PC-9 (cell line): ENCODE measurements around the gene MITF. TPM values are rescaled to one million over a fixed set of nuclear protein-coding genes. Genes with fewer than 3 reads are reported as not detected.

Experiments used
- BruUV-seq: library from RNA; stranded (reverse); fragments of 400-500 nt; replicated peaks from 2 replicates; lab custom pipeline; 2021; lab: Mats Ljungman, UMichigan
- CTCF ChIA-PET: fragments of 300-600 bp; sonication (Branson Sonifier 250); formaldehyde crosslinking; loops from one replicate; lab custom pipeline; 2022; ENCODE audit warnings: antibody characterized with exemption; lab: Charles Lee
- POLR2A ChIA-PET: fragments of 300-600 bp; sonication (Branson Sonifier 250); formaldehyde crosslinking; loops from one replicate; lab custom pipeline; 2022; ENCODE audit warnings: antibody characterized with exemption; ENCODE audit not compliant: unreplicated experiment; lab: Charles Lee
- DNase-seq, 2 experiments: peaks; one replicate each; pipeline versions ENCODE4 v3.0.0 to v3.0.0-alpha.2; 2015 to 2022; ENCODE audit warnings: mixed read lengths in 1 of 2
- H2AFZ ChIP-seq: fragments of 200-600 bp; sonication (generic); 2 replicates; pipeline ENCODE4 v1.8.1; 2017; ENCODE audit warnings: antibody characterized with exemption
- H3F3A ChIP-seq: fragments of 200-600 bp; sonication (generic); 2 replicates; pipeline ENCODE4 v1.8.1; 2017; ENCODE audit warnings: antibody characterized with exemption, mild to moderate bottlenecking, low read depth; ENCODE audit not compliant: insufficient read depth
- H3K27ac ChIP-seq: fragments of 200-600 bp; sonication (generic); 2 replicates; pipeline ENCODE4 v1.6.1; 2016; ENCODE audit warnings: mixed run types
- H3K27me3 ChIP-seq: fragments of 200-600 bp; sonication (generic); 2 replicates; pipeline ENCODE4 v1.6.1; 2016; ENCODE audit warnings: low read depth, mixed run types; ENCODE audit not compliant: insufficient read depth
- H3K36me3 ChIP-seq: fragments of 200-600 bp; sonication (generic); 2 replicates; pipeline ENCODE4 v1.6.1; 2016; ENCODE audit warnings: low read depth, mixed run types
- H3K4me1 ChIP-seq: fragments of 200-600 bp; sonication (generic); replicated peaks from 2 replicates; pipeline ENCODE4 v1.6.1; 2016; ENCODE audit warnings: mixed run types; ENCODE audit not compliant: insufficient read depth
- H3K4me2 ChIP-seq: fragments of 200-600 bp; sonication (generic); 2 replicates; pipeline ENCODE4 v1.6.1; 2017; ENCODE audit warnings: mixed run types
- H3K4me3 ChIP-seq: fragments of 200-600 bp; sonication (generic); 2 replicates; pipeline ENCODE4 v1.6.1; 2016; ENCODE audit warnings: mixed run types
- H3K79me2 ChIP-seq: fragments of 200-600 bp; sonication (generic); 2 replicates; pipeline ENCODE4 v1.6.1; 2017; ENCODE audit warnings: low read depth, mixed run types
- H3K9me2 ChIP-seq: fragments of 200-600 bp; sonication (generic); 2 replicates; pipeline ENCODE4 v1.8.1; 2017; ENCODE audit warnings: mild to moderate bottlenecking; ENCODE audit not compliant: insufficient read depth
- H3K9me3 ChIP-seq: fragments of 200-600 bp; sonication (generic); 2 replicates; pipeline ENCODE4 v1.8.1; 2016; ENCODE audit warnings: low read depth; ENCODE audit not compliant: insufficient read depth
- H4K20me1 ChIP-seq: fragments of 200-600 bp; sonication (generic); 2 replicates; pipeline ENCODE4 v1.8.1; 2017; ENCODE audit not compliant: insufficient read depth
- EZH2 ChIP-seq: fragments of 200-600 bp; sonication (generic); IDR thresholded peaks from 2 replicates; pipeline ENCODE4 v1.8.0; 2017; ENCODE audit warnings: antibody characterized with exemption, low read depth
- intact Hi-C: fragments of 100-400 bp; cut with micrococcal nuclease; formaldehyde crosslinking; loops from one replicate; pipeline ENCODE4 v1.10.0; 2022; ENCODE audit not compliant: unreplicated experiment
- total RNA-seq: library from RNA; stranded (reverse); gene quantifications from 2 replicates; pipeline ENCODE4 v1.2.3, GENCODE V29; 2021
- TF ChIP-seq, protein P1 (sequence below): fragments of 200-600 bp; sonication (generic); conservative IDR thresholded peaks from 2 replicates; pipeline ENCODE4 v1.6.1; 2017; ENCODE audit warnings: mixed run types, antibody characterized with exemption, mild to moderate bottlenecking, moderate library complexity

Gene MITF
- total RNA-seq, 1 experiment from 2014 or later, result 15.5 TPM

DNA sequence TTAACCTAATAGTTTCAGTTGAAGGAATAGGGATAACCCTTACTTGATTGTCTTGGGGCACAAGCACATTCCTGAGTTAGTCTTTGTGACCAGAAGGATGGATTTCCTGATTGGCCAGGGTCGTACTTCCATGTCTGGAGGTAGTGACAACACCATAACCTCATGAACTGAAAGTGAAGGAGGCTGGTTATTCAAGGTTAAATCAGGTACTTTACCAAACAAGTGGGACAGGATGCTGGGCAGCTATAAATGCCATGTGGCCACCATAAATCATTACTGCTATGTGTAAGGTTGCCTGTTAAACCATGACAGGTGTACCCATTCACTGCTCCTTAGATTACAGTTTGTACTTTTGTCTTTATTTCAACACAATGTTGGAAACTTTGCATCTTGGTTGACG, 132.0 kb downstream of the MITF start:
- BruUV-seq, result no TSS peak
- DNase-seq, result peak in 1 of 2 experiments; percentile 61
- H3K79me2 ChIP-seq, result no peaks in the 10 kb centered on the region
- no peak for TF ChIP-seq EZH2
- TF ChIP-seq, protein P1, sequence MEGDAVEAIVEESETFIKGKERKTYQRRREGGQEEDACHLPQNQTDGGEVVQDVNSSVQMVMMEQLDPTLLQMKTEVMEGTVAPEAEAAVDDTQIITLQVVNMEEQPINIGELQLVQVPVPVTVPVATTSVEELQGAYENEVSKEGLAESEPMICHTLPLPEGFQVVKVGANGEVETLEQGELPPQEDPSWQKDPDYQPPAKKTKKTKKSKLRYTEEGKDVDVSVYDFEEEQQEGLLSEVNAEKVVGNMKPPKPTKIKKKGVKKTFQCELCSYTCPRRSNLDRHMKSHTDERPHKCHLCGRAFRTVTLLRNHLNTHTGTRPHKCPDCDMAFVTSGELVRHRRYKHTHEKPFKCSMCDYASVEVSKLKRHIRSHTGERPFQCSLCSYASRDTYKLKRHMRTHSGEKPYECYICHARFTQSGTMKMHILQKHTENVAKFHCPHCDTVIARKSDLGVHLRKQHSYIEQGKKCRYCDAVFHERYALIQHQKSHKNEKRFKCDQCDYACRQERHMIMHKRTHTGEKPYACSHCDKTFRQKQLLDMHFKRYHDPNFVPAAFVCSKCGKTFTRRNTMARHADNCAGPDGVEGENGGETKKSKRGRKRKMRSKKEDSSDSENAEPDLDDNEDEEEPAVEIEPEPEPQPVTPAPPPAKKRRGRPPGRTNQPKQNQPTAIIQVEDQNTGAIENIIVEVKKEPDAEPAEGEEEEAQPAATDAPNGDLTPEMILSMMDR, result no peak
- no peaks in the 10 kb centered on the region for H3K36me3 ChIP-seq
- no peaks in the 10 kb centered on the region for H4K20me1 ChIP-seq
- peaks cover 41% of the 10 kb centered on the region for H3K4me1 ChIP-seq
- no peaks in the 10 kb centered on the region for H3K9me2 ChIP-seq
- no peak overlapping the region for H3K4me2 ChIP-seq
- H3K27ac ChIP-seq, result no peak overlapping the region
- no peaks in the 10 kb centered on the region for H3K9me3 ChIP-seq
- H3K27me3 ChIP-seq, result no peaks in the 10 kb centered on the region
- no peak overlapping the region for H3K4me3 ChIP-seq
- ChIA-PET POLR2A (no interaction called here), CTCF (no interaction called here)
- H3F3A ChIP-seq, result peaks cover 17% of the 10 kb centered on the region; the same call in 1 of the 2 replicates
- intact Hi-C loops, result no loop called here
- no peak overlapping the region for H2AFZ ChIP-seq

DNA sequence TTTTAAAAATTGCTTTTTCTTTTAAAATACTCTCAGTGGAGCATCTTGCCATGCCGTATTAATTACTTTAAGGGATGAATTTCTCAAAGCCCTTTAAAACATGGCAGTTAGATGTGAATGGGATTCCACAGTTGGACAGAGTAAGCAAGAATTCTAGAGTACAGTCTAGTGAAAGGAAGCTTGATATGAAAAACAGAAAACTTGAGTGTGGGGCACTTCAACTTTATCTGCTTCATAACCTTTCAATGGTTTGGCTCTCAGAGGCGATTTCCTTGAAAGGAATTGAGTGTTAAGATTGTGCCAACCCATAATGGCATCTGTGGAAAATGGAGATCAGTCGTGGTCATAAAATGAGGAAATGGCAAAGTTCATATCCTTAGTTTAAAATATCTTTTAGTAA, 132.6 kb downstream of the MITF start:
- no peak overlapping the region for H3K4me2 ChIP-seq
- no peak overlapping the region for H3K4me3 ChIP-seq
- H3K79me2 ChIP-seq, result no peaks in the 10 kb centered on the region
- CTCF ChIA-PET, result no interaction called here
- POLR2A ChIA-PET, result no interaction called here
- H4K20me1 ChIP-seq, result no peaks in the 10 kb centered on the region
- no peak overlapping the region for H2AFZ ChIP-seq
- intact Hi-C loops, result no loop called here
- DNase-seq, result no peak
- peaks cover 11% of the 10 kb centered on the region; the same call in 1 of the 2 replicates for H3F3A ChIP-seq
- H3K36me3 ChIP-seq, result no peaks in the 10 kb centered on the region
- no peaks in the 10 kb centered on the region for H3K27me3 ChIP-seq
- H3K9me3 ChIP-seq, result no peaks in the 10 kb centered on the region
- no TSS peak for BruUV-seq
- no peaks in the 10 kb centered on the region for H3K9me2 ChIP-seq
- no peak for TF ChIP-seq EZH2
- TF ChIP-seq, protein P1, result no peak
- no peak overlapping the region for H3K27ac ChIP-seq
- peaks cover 35% of the 10 kb centered on the region for H3K4me1 ChIP-seq

DNA sequence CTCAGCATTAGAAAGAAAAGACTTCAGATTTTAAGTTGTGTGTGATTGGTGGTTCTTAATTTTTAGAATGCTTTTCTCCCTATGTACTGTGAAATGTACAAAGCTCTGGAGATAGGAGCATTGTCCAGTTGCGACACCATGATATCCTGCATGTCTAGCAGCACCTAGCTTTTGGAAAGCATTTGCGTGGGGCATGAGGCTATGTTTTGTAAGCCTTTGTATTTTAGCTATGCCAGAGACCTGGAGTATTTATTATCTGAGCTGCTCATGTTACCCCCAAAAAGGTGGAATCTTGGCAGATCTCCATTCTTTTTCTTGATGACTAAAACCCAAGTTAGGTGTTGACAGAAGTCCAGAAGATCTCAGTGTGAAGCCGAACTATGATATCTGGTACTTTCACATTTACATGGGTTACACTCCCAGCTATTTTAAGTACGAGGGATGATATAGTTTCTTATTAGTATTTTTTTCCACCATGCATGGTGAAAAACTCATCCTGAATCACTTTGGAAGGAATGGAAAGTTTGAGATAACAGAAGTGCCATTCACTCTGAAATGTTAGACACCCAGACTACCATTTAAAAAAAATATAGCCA, 133.6 kb downstream of the MITF start:
- Histone ChIP-seq H3K79me2 (no peaks in the 10 kb centered on the region), H3K27ac (no peak overlapping the region), H3K4me3 (no peak overlapping the region), H3K36me3 (no peaks in the 10 kb centered on the region), H3K4me1 (peaks cover 25% of the 10 kb centered on the region), H3F3A (peaks cover under 1% of the 10 kb centered on the region; the same call in 1 of the 2 replicates), H3K4me2 (no peak overlapping the region), H3K9me3 (no peaks in the 10 kb centered on the region), H3K27me3 (no peaks in the 10 kb centered on the region), H2AFZ (no peak overlapping the region), H3K9me2 (no peaks in the 10 kb centered on the region), H4K20me1 (no peaks in the 10 kb centered on the region)
- intact Hi-C loops, result no loop called here
- no TSS peak for BruUV-seq
- ChIA-PET CTCF (no interaction called here), POLR2A (no interaction called here)
- DNase-seq, result no peak
- TF ChIP-seq EZH2, result no peak
- TF ChIP-seq, protein P1, result no peak
